ENCODE results near the gene INTS6L. TPM values are rescaled to one million over a fixed set of nuclear protein-coding genes. Genes with fewer than 3 reads are reported as not detected.

Gene INTS6L
- total and polyA plus RNA-seq, 2 experiments from 2014 or later, result 8.1 to 12.3 TPM

DNA sequence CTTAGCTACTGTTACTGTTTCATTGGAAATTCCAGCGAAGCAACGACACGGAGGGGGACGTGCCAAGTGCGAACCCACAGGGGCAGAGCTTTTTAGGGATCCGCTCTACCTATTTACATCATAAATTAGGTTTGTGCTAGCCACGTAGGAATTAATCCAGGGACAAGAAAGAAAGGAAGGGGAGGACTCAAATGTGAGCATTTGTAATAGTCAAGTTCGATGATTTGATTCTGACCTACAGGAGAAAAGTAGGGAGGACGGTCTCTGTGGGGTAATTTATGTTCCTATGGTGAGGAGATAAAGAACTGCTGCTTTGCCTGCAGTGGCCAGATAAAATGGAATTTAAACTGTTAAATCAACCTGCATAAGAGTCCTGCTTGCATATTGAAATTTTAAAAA, 1.7 kb downstream of the INTS6L start:
- Histone ChIP-seq H2AFZ (peak overlapping the region; percentile 46), H3K4me3 (peak overlapping the region; percentile 2)

GRCh38 chrX:135522878-135523693, 2.6 kb downstream of the INTS6L start:
- DNase-seq (ENCODE audit: low spot score), result no peak
- Histone ChIP-seq H3K9me2 (replicated peaks; ENCODE audit: insufficient read depth) (no peaks in the 10 kb centered on the region), H3K36me3 (replicated peaks; ENCODE audit: insufficient read depth, low read depth) (no peaks in the 10 kb centered on the region), H3K4me2 (peak overlapping the region; percentile 66), H4K20me1 (ENCODE audit: insufficient read depth, poor library complexity, severe bottlenecking) (no peaks in the 10 kb centered on the region), H3K27me3 (no peaks in the 10 kb centered on the region), H3K4me3 (peak overlapping the region; percentile 2), H3K9me3 (ENCODE audit: low read depth) (no peaks in the 10 kb centered on the region), H3K27ac (peak overlapping the region; percentile 89), H3K4me1 (ENCODE audit: insufficient read depth) (no peaks in the 10 kb centered on the region), H3K79me2 (no peaks in the 10 kb centered on the region), H2AFZ (peak overlapping the region; percentile 46)
- WGBS (ENCODE audit: low lambda C conversion rate, missing lambda C conversion rate), result 82% methylated on average over 19 of the region's 20 CpGs
- no peak for TF ChIP-seq EZH2phosphoT487 (IDR thresholded peaks at IDR 0.05; ENCODE audit: low read depth, severe bottlenecking, unreplicated experiment)

More for the DNA sequence above, 1.7 kb downstream of the INTS6L start:
- peak overlapping the region; percentile 66 for H3K4me2 ChIP-seq
- DNase-seq (ENCODE audit: low spot score), result no peak
- TF ChIP-seq, protein P1, sequence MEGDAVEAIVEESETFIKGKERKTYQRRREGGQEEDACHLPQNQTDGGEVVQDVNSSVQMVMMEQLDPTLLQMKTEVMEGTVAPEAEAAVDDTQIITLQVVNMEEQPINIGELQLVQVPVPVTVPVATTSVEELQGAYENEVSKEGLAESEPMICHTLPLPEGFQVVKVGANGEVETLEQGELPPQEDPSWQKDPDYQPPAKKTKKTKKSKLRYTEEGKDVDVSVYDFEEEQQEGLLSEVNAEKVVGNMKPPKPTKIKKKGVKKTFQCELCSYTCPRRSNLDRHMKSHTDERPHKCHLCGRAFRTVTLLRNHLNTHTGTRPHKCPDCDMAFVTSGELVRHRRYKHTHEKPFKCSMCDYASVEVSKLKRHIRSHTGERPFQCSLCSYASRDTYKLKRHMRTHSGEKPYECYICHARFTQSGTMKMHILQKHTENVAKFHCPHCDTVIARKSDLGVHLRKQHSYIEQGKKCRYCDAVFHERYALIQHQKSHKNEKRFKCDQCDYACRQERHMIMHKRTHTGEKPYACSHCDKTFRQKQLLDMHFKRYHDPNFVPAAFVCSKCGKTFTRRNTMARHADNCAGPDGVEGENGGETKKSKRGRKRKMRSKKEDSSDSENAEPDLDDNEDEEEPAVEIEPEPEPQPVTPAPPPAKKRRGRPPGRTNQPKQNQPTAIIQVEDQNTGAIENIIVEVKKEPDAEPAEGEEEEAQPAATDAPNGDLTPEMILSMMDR (IDR thresholded peaks at IDR 0.05; ENCODE audit: poor library complexity), result no peak
- TF ChIP-seq EZH2 (IDR thresholded peaks at IDR 0.05; ENCODE audit: borderline replicate concordance), result no peak
- TF ChIP-seq EZH2phosphoT487 (IDR thresholded peaks at IDR 0.05; ENCODE audit: low read depth, severe bottlenecking, unreplicated experiment), result no peak
- H3K27ac ChIP-seq, result peak overlapping the region; percentile 89
- H3K4me1 ChIP-seq (ENCODE audit: insufficient read depth), result no peaks in the 10 kb centered on the region
- WGBS (ENCODE audit: low lambda C conversion rate, missing lambda C conversion rate), result 37% methylated on average over 9 of the region's 9 CpGs
- no peaks in the 10 kb centered on the region for H3K36me3 ChIP-seq (replicated peaks; ENCODE audit: insufficient read depth, low read depth)
- H3K9me3 ChIP-seq (ENCODE audit: low read depth), result no peaks in the 10 kb centered on the region
- H3K9me2 ChIP-seq (replicated peaks; ENCODE audit: insufficient read depth), result no peaks in the 10 kb centered on the region
- H3K79me2 ChIP-seq, result no peaks in the 10 kb centered on the region
- no peaks in the 10 kb centered on the region for H4K20me1 ChIP-seq (ENCODE audit: insufficient read depth, poor library complexity, severe bottlenecking)
- no peaks in the 10 kb centered on the region for H3K27me3 ChIP-seq

GRCh38 chrX:135528254-135528653, 7.8 kb downstream of the INTS6L start:
- Histone ChIP-seq H3K36me3 (replicated peaks; ENCODE audit: insufficient read depth, low read depth) (no peaks in the 10 kb centered on the region), H3K4me1 (ENCODE audit: insufficient read depth) (no peaks in the 10 kb centered on the region), H2AFZ (no peak overlapping the region), H3K4me2 (peak overlapping the region; percentile 16), H4K20me1 (ENCODE audit: insufficient read depth, poor library complexity, severe bottlenecking) (no peaks in the 10 kb centered on the region), H3K79me2 (no peaks in the 10 kb centered on the region), H3K9me3 (ENCODE audit: low read depth) (no peaks in the 10 kb centered on the region), H3K27ac (no peak overlapping the region), H3K27me3 (no peaks in the 10 kb centered on the region), H3K4me3 (no peak overlapping the region), H3K9me2 (replicated peaks; ENCODE audit: insufficient read depth) (no peaks in the 10 kb centered on the region)
- TF ChIP-seq, protein P1 (IDR thresholded peaks at IDR 0.05; ENCODE audit: poor library complexity), result no peak
- TF ChIP-seq EZH2 (IDR thresholded peaks at IDR 0.05; ENCODE audit: borderline replicate concordance) (no peak), EZH2phosphoT487 (IDR thresholded peaks at IDR 0.05; ENCODE audit: low read depth, severe bottlenecking, unreplicated experiment) (no peak)
- WGBS (ENCODE audit: low lambda C conversion rate, missing lambda C conversion rate), result 67% methylated on average over 5 of the region's 5 CpGs
- DNase-seq (ENCODE audit: low spot score), result no peak

DNA sequence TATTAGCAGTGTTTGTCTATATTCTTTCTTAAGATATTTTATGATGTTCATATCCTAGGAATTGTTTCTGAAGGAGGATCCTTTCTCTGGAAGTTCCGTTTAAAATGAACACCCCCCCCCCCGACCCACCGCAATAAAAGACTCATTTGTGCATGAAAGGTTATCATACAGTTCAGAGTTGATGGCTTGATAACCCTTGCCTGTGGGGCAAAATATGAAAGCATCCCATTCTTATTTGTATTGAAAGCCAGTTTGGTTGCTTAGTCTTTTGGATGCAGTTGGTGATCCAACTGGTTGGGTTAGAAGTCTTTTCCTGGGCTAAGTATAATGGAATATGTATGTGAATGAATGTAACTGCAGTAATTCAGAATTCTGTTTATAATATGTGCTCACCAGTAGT, 8.3 kb downstream of the INTS6L start:
- no peaks in the 10 kb centered on the region for H3K27me3 ChIP-seq
- H3K4me1 ChIP-seq (ENCODE audit: insufficient read depth), result no peaks in the 10 kb centered on the region

More for the DNA sequence above, 8.3 kb downstream of the INTS6L start:
- no peak overlapping the region for H3K4me3 ChIP-seq
- no peak for DNase-seq (ENCODE audit: low spot score)
- no peaks in the 10 kb centered on the region for H3K9me3 ChIP-seq (ENCODE audit: low read depth)
- no peak overlapping the region for H2AFZ ChIP-seq
- no peaks in the 10 kb centered on the region for H3K36me3 ChIP-seq (replicated peaks; ENCODE audit: insufficient read depth, low read depth)
- no peak overlapping the region for H3K4me2 ChIP-seq
- no peaks in the 10 kb centered on the region for H3K9me2 ChIP-seq (replicated peaks; ENCODE audit: insufficient read depth)
- H4K20me1 ChIP-seq (ENCODE audit: insufficient read depth, poor library complexity, severe bottlenecking), result no peaks in the 10 kb centered on the region
- H3K27ac ChIP-seq, result no peak overlapping the region
- TF ChIP-seq EZH2 (IDR thresholded peaks at IDR 0.05; ENCODE audit: borderline replicate concordance) (no peak), EZH2phosphoT487 (IDR thresholded peaks at IDR 0.05; ENCODE audit: low read depth, severe bottlenecking, unreplicated experiment) (no peak)
- TF ChIP-seq, protein P1 (IDR thresholded peaks at IDR 0.05; ENCODE audit: poor library complexity), result no peak
- no peaks in the 10 kb centered on the region for H3K79me2 ChIP-seq
- 80% methylated on average over 3 of the region's 3 CpGs for WGBS (ENCODE audit: low lambda C conversion rate, missing lambda C conversion rate)
